H1 (cell line): ENCODE measurements around the gene SNX21. TPM values are rescaled to one million over a fixed set of nuclear protein-coding genes. Genes with fewer than 3 reads are reported as not detected.
"Not testable (repeated sequence)": the region's sequence is repeated elsewhere in the genome, so short reads cannot be mapped to it uniquely, and the experiment has no call there.

Source experiments
- CTCF ChIA-PET: fragments of 300-600 bp; sonication (Branson Sonifier 250); formaldehyde crosslinking; loops from one replicate; lab custom pipeline; 2021; ENCODE audit not compliant: partially characterized antibody; lab: Charles Lee
- POLR2A ChIA-PET: fragments of 300-600 bp; sonication (Branson Sonifier 250); formaldehyde crosslinking; loops from one replicate; lab custom pipeline; 2021; ENCODE audit warnings: inconsistent platforms; ENCODE audit not compliant: partially characterized antibody; lab: Charles Lee
- DNase-seq, 2 experiments: peaks; one replicate each; pipeline versions ENCODE4 v3.0.0 to v3.0.0-alpha.2; 2010 to 2022; ENCODE audit warnings: low spot score in 2 of 2, low read depth in 1 of 2, mixed read lengths in 1 of 2
- FAIRE-seq: peaks from 2 replicates; lab custom pipeline; 2011; peaks lifted over from hg19 to GRCh38; lab: Jason Lieb, UNC
- H2AFZ ChIP-seq: 2 replicates; pipeline ENCODE4 v1.8.1; 2012; ENCODE audit warnings: low read length, inconsistent platforms
- H2AK5ac ChIP-seq: 2 replicates; pipeline ENCODE4 v1.6.1; 2013; ENCODE audit warnings: low read depth, low read length
- H2BK120ac ChIP-seq: replicated peaks from 2 replicates; pipeline ENCODE3; 2013; ENCODE audit warnings: low read depth, low read length, inconsistent platforms
- H2BK12ac ChIP-seq: 2 replicates; pipeline ENCODE4 v1.6.1; 2013; ENCODE audit warnings: low read depth, low read length
- H2BK15ac ChIP-seq: 2 replicates; pipeline ENCODE4 v1.6.1; 2013; ENCODE audit warnings: low read length
- H2BK20ac ChIP-seq: 2 replicates; pipeline ENCODE4 v1.6.1; 2013; ENCODE audit warnings: low read length
- H2BK5ac ChIP-seq: 2 replicates; pipeline ENCODE4 v1.6.1; 2013; ENCODE audit warnings: low read depth, low read length
- H3K14ac ChIP-seq: 2 replicates; pipeline ENCODE4 v1.6.1; 2013; ENCODE audit warnings: inconsistent platforms; ENCODE audit not compliant: insufficient read length
- H3K18ac ChIP-seq: 2 replicates; pipeline ENCODE4 v1.6.1; 2013; ENCODE audit warnings: low read length; ENCODE audit errors: extremely low read depth
- H3K23ac ChIP-seq: 2 replicates; pipeline ENCODE4 v1.6.1; 2013; ENCODE audit warnings: inconsistent platforms; ENCODE audit not compliant: insufficient read length
- H3K23me2 ChIP-seq: 2 replicates; pipeline ENCODE4 v1.6.1; 2013; ENCODE audit warnings: low read depth, low read length
- H3K27ac ChIP-seq: 2 replicates; pipeline ENCODE4 v1.6.1; 2011; ENCODE audit warnings: low read depth, low read length, inconsistent platforms
- H3K27me3 ChIP-seq, 4 experiments: replicated peaks in 1 of 4; 1 replicate in 1 of 4; 2 replicates in 3 of 4; pipeline versions ENCODE4 v1.6.1 to v1.8.1; 2011 to 2013; ENCODE audit warnings: low read length in 3 of 4, mild to moderate bottlenecking in 3 of 4, inconsistent platforms in 2 of 4, mixed read lengths in 2 of 4, moderate library complexity in 1 of 4; ENCODE audit not compliant: control insufficient read depth in 3 of 4, insufficient read depth in 3 of 4; ENCODE audit errors: extremely low read depth in 1 of 4
- H3K36me3 ChIP-seq, 4 experiments: 2 replicates each; pipeline versions ENCODE4 v1.6.1 to v1.8.1; 2011 to 2013; ENCODE audit warnings: mild to moderate bottlenecking in 4 of 4, low read length in 3 of 4, moderate library complexity in 2 of 4, control low read depth in 1 of 4, inconsistent platforms in 1 of 4; ENCODE audit not compliant: insufficient read depth in 4 of 4, control insufficient read depth in 2 of 4
- H3K4ac ChIP-seq: replicated peaks from 2 replicates; pipeline ENCODE3; 2013; ENCODE audit warnings: low read length, low read depth, mixed read lengths, inconsistent platforms; ENCODE audit not compliant: insufficient read length
- H3K4me1 ChIP-seq, 4 experiments: replicated peaks in 1 of 4; 1 replicate in 1 of 4; 2 replicates in 3 of 4; pipeline versions ENCODE4 v1.6.1 to v1.8.1; 2011 to 2013; ENCODE audit warnings: low read length in 3 of 4, inconsistent platforms in 2 of 4, mixed read lengths in 1 of 4; ENCODE audit not compliant: insufficient read depth in 4 of 4, control insufficient read depth in 3 of 4
- H3K4me2 ChIP-seq, 2 experiments: 2 replicates each; pipeline versions ENCODE4 v1.6.1 to v1.8.1; 2011 to 2013; ENCODE audit warnings: low read depth in 2 of 2, low read length in 2 of 2, control low read depth in 1 of 2, inconsistent platforms in 1 of 2, mild to moderate bottlenecking in 1 of 2; ENCODE audit not compliant: insufficient read depth in 1 of 2
- H3K4me3 ChIP-seq, 4 experiments: fragments of 200-600, 300-600 bp in 1 of 4; sonication (generic), shearing (Covaris generic), sonication (Bioruptor Twin) in 1 of 4; 2 replicates each; pipeline versions ENCODE4 v1.5.1 to v1.8.1; 2011 to 2016; ENCODE audit warnings: low read length in 4 of 4, low read depth in 3 of 4, control low read depth in 2 of 4, inconsistent platforms in 2 of 4, mild to moderate bottlenecking in 2 of 4, mixed read lengths in 1 of 4, moderate library complexity in 1 of 4; ENCODE audit not compliant: insufficient read depth in 2 of 4; ENCODE audit errors: extremely low read depth in 1 of 4
- H3K56ac ChIP-seq: replicated peaks from 2 replicates; pipeline ENCODE3; 2013; ENCODE audit warnings: low read depth, mild to moderate bottlenecking, mixed read lengths, low read length, inconsistent platforms; ENCODE audit not compliant: insufficient read length
- H3K79me1 ChIP-seq: 2 replicates; pipeline ENCODE4 v1.6.1; 2013; ENCODE audit warnings: low read depth, low read length, control low read depth
- H3K79me2 ChIP-seq, 2 experiments: 2 replicates each; pipeline versions ENCODE4 v1.6.1 to v1.8.1; 2012 to 2013; ENCODE audit warnings: low read length in 2 of 2, mild to moderate bottlenecking in 2 of 2, inconsistent platforms in 1 of 2; ENCODE audit not compliant: insufficient read depth in 2 of 2, control insufficient read depth in 1 of 2
- H3K9ac ChIP-seq, 4 experiments: replicated peaks in 1 of 4; 1 replicate in 1 of 4; 2 replicates in 3 of 4; pipeline versions ENCODE4 v1.6.1 to v1.8.1; 2011 to 2013; ENCODE audit warnings: low read depth in 3 of 4, low read length in 3 of 4, control low read depth in 2 of 4, mild to moderate bottlenecking in 2 of 4, moderate library complexity in 2 of 4, inconsistent platforms in 1 of 4; ENCODE audit errors: extremely low read depth in 1 of 4
- H3K9me3 ChIP-seq, 2 experiments: 2 replicates each; pipeline versions ENCODE4 v1.6.1 to v1.8.1; 2012 to 2013; ENCODE audit warnings: mild to moderate bottlenecking in 2 of 2, moderate library complexity in 2 of 2, control low read depth in 1 of 2, inconsistent platforms in 1 of 2, low read depth in 1 of 2, low read length in 1 of 2, mixed read lengths in 1 of 2; ENCODE audit not compliant: insufficient read depth in 2 of 2
- H4K20me1 ChIP-seq, 2 experiments: replicated peaks in 1 of 2; 2 replicates each; pipeline versions ENCODE3 to v1.8.1; 2011 to 2013; ENCODE audit warnings: inconsistent platforms in 2 of 2, low read length in 2 of 2, mild to moderate bottlenecking in 1 of 2; ENCODE audit not compliant: insufficient read depth in 2 of 2, control insufficient read depth in 1 of 2
- H4K5ac ChIP-seq: 2 replicates; pipeline ENCODE4 v1.6.1; 2013; ENCODE audit warnings: low read length, low read depth, mixed read lengths, inconsistent platforms; ENCODE audit not compliant: insufficient read length
- H4K8ac ChIP-seq: 2 replicates; pipeline ENCODE4 v1.8.0; 2013; ENCODE audit warnings: mild to moderate bottlenecking, moderate library complexity, low read length, inconsistent platforms; ENCODE audit not compliant: insufficient read depth; ENCODE audit errors: extremely low read depth
- H4K91ac ChIP-seq: replicated peaks from 2 replicates; pipeline ENCODE3; 2013; ENCODE audit warnings: low read length, mixed read lengths, inconsistent platforms; ENCODE audit not compliant: insufficient read length
- RXRA ChIP-seq: IDR thresholded peaks from 2 replicates; pipeline ENCODE4 v1.6.1; 2011; ENCODE audit warnings: low read depth, mild to moderate bottlenecking, low read length, moderate library complexity; ENCODE audit not compliant: insufficient read depth
- SIRT6 ChIP-seq: IDR thresholded peaks from one replicate; pipeline ENCODE4 v1.7.1; 2012; ENCODE audit warnings: low read length, inconsistent platforms
- WGBS, 2 experiments: shearing (Covaris generic) in 1 of 2; methylation state at CpG; one replicate each; pipeline versions ENCODE4 v1.1.6 to v1.1.7; 2013 to 2015; ENCODE audit warnings: low lambda C conversion rate in 2 of 2, mixed read lengths in 2 of 2, inconsistent platforms in 1 of 2, low coverage in 1 of 2, missing lambda C conversion rate in 1 of 2; ENCODE audit not compliant: insufficient replicate concordance in 2 of 2, insufficient coverage in 1 of 2, insufficient read length in 1 of 2; ENCODE audit errors: extremely low coverage in 1 of 2, missing lambda C conversion rate in 1 of 2; 5-methylcytosine and 5-hydroxymethylcytosine counted together
- polyA plus RNA-seq, 7 experiments: library from polyadenylated mRNA; depleted of rRNA in 3 of 7; stranded (reverse) in 5 of 7; unstranded in 2 of 7; fragments of >200 nt in 5 of 7; fragments of 200-250 nt in 2 of 7; gene quantifications; 1 replicate in 5 of 7; 2 replicates in 1 of 7; 4 replicates in 1 of 7; pipeline versions ENCODE4 v1.2.1 to v1.2.3, GENCODE V29; 2011 to 2013; ENCODE audit warnings: missing spikeins in 2 of 7, mixed read lengths in 2 of 7
- total RNA-seq: library from RNA; stranded (reverse); fragmentation: NEBNext Ultra II Directional; extraction: Animal tissue kit (Norgen Biotek cat#: 25700); gene quantifications from 2 replicates; pipeline ENCODE4 v1.2.1, GENCODE V29; 2021
- TF ChIP-seq, protein P1 (sequence below): IDR thresholded peaks from 2 replicates; pipeline ENCODE4 v1.6.1; 2012; ENCODE audit warnings: low read length, inconsistent platforms

The SNX21 gene
- total and polyA plus RNA-seq, 2 of the 8 experiments (the other 6 are each of a cell fraction or from before 2014, with no cell fraction given) = 15.8 to 16.8 TPM

DNA sequence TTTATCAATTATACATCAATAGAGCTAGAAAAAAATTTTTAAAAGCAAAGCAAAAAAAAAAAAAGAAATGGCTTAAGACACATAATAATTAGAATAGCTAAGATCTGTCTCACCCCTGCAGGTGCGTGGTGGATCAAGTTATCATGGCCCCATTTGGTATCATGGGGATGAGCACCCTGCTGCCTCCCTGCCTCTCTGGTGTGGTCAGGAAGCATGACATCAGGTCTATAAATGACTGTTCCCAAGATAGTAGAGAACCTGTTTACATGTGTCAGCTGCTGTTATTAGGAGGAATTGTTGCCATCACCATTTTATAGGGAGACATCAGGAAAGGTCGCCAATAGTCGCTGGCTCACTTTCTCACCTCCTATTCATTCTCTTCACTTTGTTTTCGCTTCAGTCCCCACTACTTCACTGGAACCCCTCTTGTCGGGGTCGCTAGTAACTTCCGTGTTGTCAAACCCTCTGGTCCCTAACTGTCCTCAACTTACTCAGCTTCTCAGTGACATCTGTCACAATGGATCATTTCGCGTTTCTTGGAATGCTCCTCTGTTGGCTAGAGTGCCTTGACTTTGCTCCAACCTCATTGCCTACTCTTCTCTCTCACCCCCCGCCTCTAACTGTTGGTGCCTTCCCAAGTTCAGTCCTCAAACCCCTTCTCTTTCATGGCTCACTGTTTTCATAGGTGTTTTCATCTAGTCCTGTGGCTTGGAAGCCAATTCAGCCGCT, 37.1 kb upstream of the SNX21 start (continued):
- TF ChIP-seq, protein P1, sequence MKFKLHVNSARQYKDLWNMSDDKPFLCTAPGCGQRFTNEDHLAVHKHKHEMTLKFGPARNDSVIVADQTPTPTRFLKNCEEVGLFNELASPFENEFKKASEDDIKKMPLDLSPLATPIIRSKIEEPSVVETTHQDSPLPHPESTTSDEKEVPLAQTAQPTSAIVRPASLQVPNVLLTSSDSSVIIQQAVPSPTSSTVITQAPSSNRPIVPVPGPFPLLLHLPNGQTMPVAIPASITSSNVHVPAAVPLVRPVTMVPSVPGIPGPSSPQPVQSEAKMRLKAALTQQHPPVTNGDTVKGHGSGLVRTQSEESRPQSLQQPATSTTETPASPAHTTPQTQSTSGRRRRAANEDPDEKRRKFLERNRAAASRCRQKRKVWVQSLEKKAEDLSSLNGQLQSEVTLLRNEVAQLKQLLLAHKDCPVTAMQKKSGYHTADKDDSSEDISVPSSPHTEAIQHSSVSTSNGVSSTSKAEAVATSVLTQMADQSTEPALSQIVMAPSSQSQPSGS = no peak
- TF ChIP-seq SIRT6 (no peak), RXRA (no peak)

DNA sequence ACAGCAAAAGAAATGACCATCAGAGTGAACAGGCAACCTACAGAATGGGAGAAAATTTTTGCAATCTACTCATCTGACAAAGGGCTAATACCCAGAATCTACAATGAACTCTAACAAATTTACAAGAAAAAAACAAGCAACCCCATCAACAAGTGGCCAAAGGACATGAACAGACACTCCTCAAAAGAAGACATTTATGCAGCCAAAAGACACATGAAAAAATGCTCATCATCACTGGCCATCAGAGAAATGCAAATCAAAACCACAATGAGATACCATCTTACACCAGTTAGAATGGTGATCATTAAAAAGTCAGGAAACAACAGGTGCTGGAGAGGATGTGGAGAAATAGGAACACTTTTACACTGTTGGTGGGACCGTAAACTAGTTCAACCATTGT, 36.1 kb upstream of the SNX21 start:
- FAIRE-seq, H4K91ac ChIP-seq: not testable (repeated sequence)

More for the DNA sequence above, 36.1 kb upstream of the SNX21 start:
- H3K9me3 ChIP-seq, H3K9ac ChIP-seq, H3K27ac ChIP-seq, H3K4ac ChIP-seq, H4K20me1 ChIP-seq, H3K14ac ChIP-seq, POLR2A ChIA-PET, H3K4me3 ChIP-seq, H2AFZ ChIP-seq, H3K56ac ChIP-seq, H2BK15ac ChIP-seq, H3K79me2 ChIP-seq, H3K4me2 ChIP-seq, H3K18ac ChIP-seq, H3K23ac ChIP-seq, H2BK20ac ChIP-seq, H2BK5ac ChIP-seq, H2BK12ac ChIP-seq, DNase-seq, H3K27me3 ChIP-seq, H2AK5ac ChIP-seq, H3K23me2 ChIP-seq, H2BK120ac ChIP-seq, H4K8ac ChIP-seq, H3K4me1 ChIP-seq, H4K5ac ChIP-seq, H3K79me1 ChIP-seq: not testable (repeated sequence)
- no CpG with 5 or more reads among the region's 1 CpG for WGBS, 2 experiments
- H3K36me3 ChIP-seq = peaks cover 5 to 37% (median 17%) of the 10 kb centered on the region in 4 experiments; a peak in 7 of 8 replicates
- CTCF ChIA-PET = interaction anchor here (4.7 kb wide), 1 partner anchor 92 kb away, joined by 21 read pairs; no protein-coding TSS in a partner anchor
